ENCODE results near the gene CCHCR1. TPM values are rescaled to one million over a fixed set of nuclear protein-coding genes. Genes with fewer than 3 reads are reported as not detected.

Gene CCHCR1
- total RNA-seq, 1 experiment from 2014 or later = 45.5 TPM

DNA sequence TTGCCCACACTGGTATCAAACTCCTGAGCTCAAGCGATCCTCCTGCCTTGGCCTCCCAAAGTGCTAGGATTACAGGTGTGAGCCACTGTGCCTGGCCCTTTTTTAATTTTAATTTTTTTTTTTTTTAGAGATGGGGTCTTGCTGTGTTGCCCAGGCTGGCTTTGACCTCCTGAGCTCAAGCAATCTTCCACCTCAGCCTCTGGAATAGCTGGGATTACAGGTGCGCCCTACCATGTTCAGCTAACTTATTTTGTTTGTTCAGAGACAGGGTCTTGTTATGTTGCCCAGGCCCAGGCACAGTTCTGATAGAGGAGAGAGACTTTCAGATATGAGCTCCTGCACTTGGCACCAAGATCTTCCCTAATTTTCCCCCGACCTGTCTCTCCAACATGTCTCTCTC lies 26.9 kb downstream of the CCHCR1 start:
- no peak for DNase-seq
- Histone ChIP-seq H3K4ac (ENCODE audit: low read depth, low read length) (no peak overlapping the region), H3K27me3 (ENCODE audit: insufficient read depth, low read length) (no peaks in the 10 kb centered on the region), H3K18ac (ENCODE audit: insufficient read length, low read depth, low read length) (no peak overlapping the region), H2BK5ac (ENCODE audit: insufficient read length, low read length) (no peak overlapping the region), H2BK20ac (ENCODE audit: low read depth, low read length, poor library complexity, severe bottlenecking) (no peak overlapping the region), H4K8ac (replicated peaks; ENCODE audit: insufficient read length, low read depth, low read length) (no peak overlapping the region), H3K9me3 (ENCODE audit: control insufficient read depth, low read depth, low read length) (no peaks in the 10 kb centered on the region), H2AFZ (ENCODE audit: low read length) (no peak overlapping the region), H3K23me2 (ENCODE audit: insufficient read length, low read depth, low read length, poor library complexity, severe bottlenecking) (no peaks in the 10 kb centered on the region), H3K4me1 (ENCODE audit: insufficient read depth, low read length) (no peaks in the 10 kb centered on the region), H3K79me1 (ENCODE audit: insufficient read depth, low read depth, low read length, poor library complexity, severe bottlenecking) (no peaks in the 10 kb centered on the region), H3K4me2 (ENCODE audit: insufficient read depth, insufficient read length, low read length) (no peak overlapping the region), H3K56ac (ENCODE audit: insufficient read length, low read depth, low read length) (no peak overlapping the region), H4K5ac (ENCODE audit: insufficient read length, low read depth, low read length) (no peak overlapping the region), H3K27ac (ENCODE audit: insufficient read length, low read depth, low read length) (no peak overlapping the region), H3T11ph (ENCODE audit: low read length) (no peak overlapping the region), H3K9ac (ENCODE audit: extremely low read depth, insufficient read length, low read length) (no peak overlapping the region), H3K14ac (ENCODE audit: insufficient read depth, low read length) (no peak overlapping the region), H2BK12ac (ENCODE audit: insufficient read length, low read depth, low read length) (no peak overlapping the region), H3K79me2 (ENCODE audit: insufficient read depth, low read length) (no peaks in the 10 kb centered on the region), H2AK5ac (ENCODE audit: insufficient read length, low read length) (no peak overlapping the region), H2BK15ac (ENCODE audit: low read depth, low read length) (no peak overlapping the region), H3K23ac (ENCODE audit: insufficient read length, low read depth, low read length) (no peak overlapping the region), H2BK120ac (ENCODE audit: low read depth, low read length, poor library complexity, severe bottlenecking) (no peak overlapping the region), H4K20me1 (ENCODE audit: control insufficient read depth, insufficient read depth, insufficient read length) (no peaks in the 10 kb centered on the region), H4K91ac (ENCODE audit: insufficient read length, low read depth, low read length) (no peak overlapping the region)
- H3K9me3 Mint-ChIP-seq = no peaks in the 10 kb centered on the region; a peak in 1 of 5 replicates
- H3K4me3 Mint-ChIP-seq = no peak overlapping the region
- H3K36me3 Mint-ChIP-seq (ENCODE audit: insufficient read depth in 1 of 3, low read depth in 3 of 3) = no peaks in the 10 kb centered on the region
- no peak overlapping the region for H3K27ac Mint-ChIP-seq
- no CpG with 5 or more reads among the region's 3 CpGs for WGBS (ENCODE audit: extremely low coverage, insufficient read length, low lambda C conversion rate)
- TF ChIP-seq, protein P1, sequence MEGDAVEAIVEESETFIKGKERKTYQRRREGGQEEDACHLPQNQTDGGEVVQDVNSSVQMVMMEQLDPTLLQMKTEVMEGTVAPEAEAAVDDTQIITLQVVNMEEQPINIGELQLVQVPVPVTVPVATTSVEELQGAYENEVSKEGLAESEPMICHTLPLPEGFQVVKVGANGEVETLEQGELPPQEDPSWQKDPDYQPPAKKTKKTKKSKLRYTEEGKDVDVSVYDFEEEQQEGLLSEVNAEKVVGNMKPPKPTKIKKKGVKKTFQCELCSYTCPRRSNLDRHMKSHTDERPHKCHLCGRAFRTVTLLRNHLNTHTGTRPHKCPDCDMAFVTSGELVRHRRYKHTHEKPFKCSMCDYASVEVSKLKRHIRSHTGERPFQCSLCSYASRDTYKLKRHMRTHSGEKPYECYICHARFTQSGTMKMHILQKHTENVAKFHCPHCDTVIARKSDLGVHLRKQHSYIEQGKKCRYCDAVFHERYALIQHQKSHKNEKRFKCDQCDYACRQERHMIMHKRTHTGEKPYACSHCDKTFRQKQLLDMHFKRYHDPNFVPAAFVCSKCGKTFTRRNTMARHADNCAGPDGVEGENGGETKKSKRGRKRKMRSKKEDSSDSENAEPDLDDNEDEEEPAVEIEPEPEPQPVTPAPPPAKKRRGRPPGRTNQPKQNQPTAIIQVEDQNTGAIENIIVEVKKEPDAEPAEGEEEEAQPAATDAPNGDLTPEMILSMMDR (conservative IDR thresholded peaks at IDR 0.05) = no peak
- peaks cover 8% of the 10 kb centered on the region for H3K27me3 Mint-ChIP-seq (ENCODE audit: low read depth)
- H3K4me1 Mint-ChIP-seq = peaks cover 29 to 34% of the 10 kb centered on the region in 2 experiments
